ENCODE measurements around the gene MAK. TPM values are rescaled to one million over a fixed set of nuclear protein-coding genes. Genes with fewer than 3 reads are reported as not detected.
"Not testable (repeated sequence)": the region's sequence is repeated elsewhere in the genome, so short reads cannot be mapped to it uniquely, and the experiment has no call there.

The MAK gene
- total RNA-seq, 2 donors from 2014 or later = 0.07 to 0.50 TPM

- no peaks in the 10 kb centered on the region for H3K27me3 Mint-ChIP-seq
- H3K4me3 Mint-ChIP-seq = no peak overlapping the region
- no peaks in the 10 kb centered on the region for H3K9me3 Mint-ChIP-seq
- ATAC-seq = no peak
- H3K27ac Mint-ChIP-seq = no peak overlapping the region
- peaks cover 0 to 9% of the 10 kb centered on the region in 2 donors for H3K4me1 Mint-ChIP-seq (ENCODE audit: low read depth in 2 of 2)
- no peaks in the 10 kb centered on the region for H3K36me3 Mint-ChIP-seq
- DNase-seq (ENCODE audit: low spot score) = no peak
Observed at GRCh38 chr6:10793035-10793434, 45.3 kb downstream of the MAK start.

GRCh38 chr6:10792101-10792500, 46.2 kb downstream of the MAK start:
- H3K9me3 Mint-ChIP-seq = no peaks in the 10 kb centered on the region
- H3K27me3 Mint-ChIP-seq = no peaks in the 10 kb centered on the region
- H3K4me3 Mint-ChIP-seq = no peak overlapping the region
- DNase-seq (ENCODE audit: low spot score) (no peak), ATAC-seq (no peak)
- H3K36me3 Mint-ChIP-seq = no peaks in the 10 kb centered on the region
- peaks cover 0 to 9% of the 10 kb centered on the region in 2 donors for H3K4me1 Mint-ChIP-seq (ENCODE audit: low read depth in 2 of 2)
- H3K27ac Mint-ChIP-seq = no peak overlapping the region

GRCh38 chr6:10791673-10792072, 46.7 kb downstream of the MAK start:
- Mint-ChIP-seq H3K4me1 (ENCODE audit: low read depth in 2 of 2) (peaks cover 0 to 9% of the 10 kb centered on the region in 2 donors), H3K9me3 (no peaks in the 10 kb centered on the region), H3K36me3 (no peaks in the 10 kb centered on the region), H3K27ac (no peak overlapping the region), H3K4me3 (no peak overlapping the region), H3K27me3 (no peaks in the 10 kb centered on the region)
- ATAC-seq (no peak), DNase-seq (ENCODE audit: low spot score) (no peak)

- no peak overlapping the region for H3K4me3 Mint-ChIP-seq
- no peak overlapping the region for H3K27ac Mint-ChIP-seq
- H3K4me1 Mint-ChIP-seq (ENCODE audit: low read depth in 2 of 2) = no peaks in the 10 kb centered on the region
- no peak for DNase-seq (ENCODE audit: low spot score)
- no peaks in the 10 kb centered on the region for H3K27me3 Mint-ChIP-seq
- no peak for ATAC-seq
- peaks cover 6% of the 10 kb centered on the region for H3K36me3 Mint-ChIP-seq
- no peaks in the 10 kb centered on the region for H3K9me3 Mint-ChIP-seq
Observed at GRCh38 chr6:10779076-10779475, 59.3 kb downstream of the MAK start.

- no peak overlapping the region for H3K4me3 Mint-ChIP-seq
- H3K27ac Mint-ChIP-seq = no peak overlapping the region
- no peaks in the 10 kb centered on the region for H3K27me3 Mint-ChIP-seq
- H3K4me1 Mint-ChIP-seq (ENCODE audit: low read depth in 2 of 2) = no peaks in the 10 kb centered on the region
- no peaks in the 10 kb centered on the region for H3K9me3 Mint-ChIP-seq
- peaks cover 2% of the 10 kb centered on the region for H3K36me3 Mint-ChIP-seq
- no peak for ATAC-seq
- DNase-seq (ENCODE audit: low spot score) = no peak
Observed at GRCh38 chr6:10778230-10778629, 60.1 kb downstream of the MAK start.

GRCh38 chr6:10771371-10771894, 66.9 kb downstream of the MAK start:
- Mint-ChIP-seq H3K9me3 (no peaks in the 10 kb centered on the region), H3K4me1 (ENCODE audit: low read depth in 2 of 2) (peaks cover 0 to 4% of the 10 kb centered on the region in 2 donors), H3K27me3 (peaks cover 0 to 2% of the 10 kb centered on the region in 2 donors), H3K4me3 (no peak overlapping the region), H3K36me3 (peaks cover 6% of the 10 kb centered on the region), H3K27ac (no peak overlapping the region)
- ATAC-seq = no peak
- no peak for DNase-seq (ENCODE audit: low spot score)

- H3K4me1 Mint-ChIP-seq (ENCODE audit: low read depth in 2 of 2) = peaks cover 0 to 4% of the 10 kb centered on the region in 2 donors
- peaks cover 0 to 2% of the 10 kb centered on the region in 2 donors for H3K27me3 Mint-ChIP-seq
- ATAC-seq (no peak), DNase-seq (ENCODE audit: low spot score) (no peak)
- no peak overlapping the region for H3K4me3 Mint-ChIP-seq
- no peak overlapping the region for H3K27ac Mint-ChIP-seq
- peaks cover 6% of the 10 kb centered on the region for H3K36me3 Mint-ChIP-seq
- no peaks in the 10 kb centered on the region for H3K9me3 Mint-ChIP-seq
Observed at GRCh38 chr6:10769419-10769818, 68.9 kb downstream of the MAK start.

- H3K27me3 Mint-ChIP-seq = peaks cover 0 to 2% of the 10 kb centered on the region in 2 donors
- no peaks in the 10 kb centered on the region for H3K9me3 Mint-ChIP-seq
- H3K27ac Mint-ChIP-seq = no peak overlapping the region
- peaks cover 0 to 3% of the 10 kb centered on the region in 2 donors for H3K4me1 Mint-ChIP-seq (ENCODE audit: low read depth in 2 of 2)
- H3K4me3 Mint-ChIP-seq = no peak overlapping the region
- ATAC-seq (no peak), DNase-seq (ENCODE audit: low spot score) (no peak)
- H3K36me3 Mint-ChIP-seq = no peaks in the 10 kb centered on the region
Observed at GRCh38 chr6:10763006-10763405, 75.3 kb downstream of the MAK start.

GRCh38 chr6:10759884-10760329, 78.4 kb downstream of the MAK start:
- Mint-ChIP-seq H3K4me1 (ENCODE audit: low read depth in 2 of 2) (peaks cover 0 to 7% of the 10 kb centered on the region in 2 donors), H3K27ac (no peak overlapping the region), H3K27me3 (peaks cover 0 to 4% of the 10 kb centered on the region in 2 donors), H3K36me3 (peaks cover 10% of the 10 kb centered on the region), H3K4me3 (no peak overlapping the region), H3K9me3 (no peaks in the 10 kb centered on the region)
- no peak for ATAC-seq
- DNase-seq (ENCODE audit: low spot score) = no peak

GRCh38 chr6:10759312-10759839, 79.0 kb downstream of the MAK start:
- DNase-seq (ENCODE audit: low spot score) (no peak), ATAC-seq (no peak)
- Mint-ChIP-seq H3K4me1 (ENCODE audit: low read depth in 2 of 2) (peaks cover 0 to 7% of the 10 kb centered on the region in 2 donors), H3K4me3 (no peak overlapping the region), H3K27me3 (peaks cover 0 to 8% of the 10 kb centered on the region in 2 donors), H3K27ac (no peak overlapping the region), H3K36me3 (peaks cover 13% of the 10 kb centered on the region), H3K9me3 (no peaks in the 10 kb centered on the region)

- H3K4me3 Mint-ChIP-seq = no peak overlapping the region
- no peak overlapping the region for H3K27ac Mint-ChIP-seq
- H3K9me3 Mint-ChIP-seq = no peaks in the 10 kb centered on the region
- peaks cover 24% of the 10 kb centered on the region for H3K36me3 Mint-ChIP-seq
- DNase-seq (ENCODE audit: low spot score) = no peak
- no peak for ATAC-seq
- H3K4me1 Mint-ChIP-seq (ENCODE audit: low read depth in 2 of 2) = peaks cover 21 to 26% of the 10 kb centered on the region in 2 donors
- peaks cover 9 to 15% of the 10 kb centered on the region in 2 donors for H3K27me3 Mint-ChIP-seq
Observed at GRCh38 chr6:10756085-10756484, 82.3 kb downstream of the MAK start.

- H3K4me1 Mint-ChIP-seq (ENCODE audit: low read depth in 2 of 2) = peaks cover 45 to 57% of the 10 kb centered on the region in 2 donors
- H3K27me3 Mint-ChIP-seq = peaks cover 9 to 18% of the 10 kb centered on the region in 2 donors
- H3K9me3 Mint-ChIP-seq; DNase-seq (ENCODE audit: low spot score): not testable (repeated sequence)
- H3K27ac Mint-ChIP-seq = peak overlapping the region in 1 of 2 donors; percentile 32
- peak overlapping the region; percentile 43 for H3K4me3 Mint-ChIP-seq
- ATAC-seq = peak; percentile 59 to 67
- H3K36me3 Mint-ChIP-seq = peaks cover 24% of the 10 kb centered on the region
Observed at GRCh38 chr6:10751757-10752156, 86.6 kb downstream of the MAK start.

- peaks cover 20% of the 10 kb centered on the region for H3K36me3 Mint-ChIP-seq
Observed at GRCh38 chr6:10750568-10750967, 87.8 kb downstream of the MAK start.

GRCh38 chr6:10749734-10750133, 88.6 kb downstream of the MAK start:
- DNase-seq (ENCODE audit: low spot score) (no peak), ATAC-seq (no peak)
- peaks cover 43 to 60% of the 10 kb centered on the region in 2 donors for H3K4me1 Mint-ChIP-seq (ENCODE audit: low read depth in 2 of 2)
- peak overlapping the region; percentile 36 for H3K4me3 Mint-ChIP-seq
- no peaks in the 10 kb centered on the region for H3K9me3 Mint-ChIP-seq
- H3K27me3 Mint-ChIP-seq = peaks cover 15 to 21% of the 10 kb centered on the region in 2 donors
- peaks cover 14% of the 10 kb centered on the region for H3K36me3 Mint-ChIP-seq
- no peak overlapping the region for H3K27ac Mint-ChIP-seq

More at GRCh38 chr6:10750568-10750967, 87.8 kb downstream of the MAK start:
- peak overlapping the region; percentile 50 for H3K4me3 Mint-ChIP-seq
- H3K27ac Mint-ChIP-seq = peak overlapping the region in 1 of 2 donors; percentile 51
- peaks cover 9 to 21% of the 10 kb centered on the region in 2 donors for H3K27me3 Mint-ChIP-seq
- H3K9me3 Mint-ChIP-seq; ATAC-seq; DNase-seq (ENCODE audit: low spot score): not testable (repeated sequence)
- peaks cover 47 to 60% of the 10 kb centered on the region in 2 donors for H3K4me1 Mint-ChIP-seq (ENCODE audit: low read depth in 2 of 2)

Measured in natural killer cell treated with Interleukin-12 subunit alpha and Interleukin-12 subunit beta and Interleukin-15 and Interleukin-18, amount 100 ng/mL, for 72 hours (primary cell).